Liver (tissue), 9 donors: ENCODE data around the gene FREY1. TPM values are rescaled to one million over a fixed set of nuclear protein-coding genes. Genes with fewer than 3 reads are reported as not detected.

ENCODE experiments used
- DNase-seq: peaks from one replicate; pipeline ENCODE4 v3.0.0-alpha.2; 2017; ENCODE audit warnings: low spot score
- H3K27ac ChIP-seq, 2 donors: one replicate each; pipeline ENCODE4 v1.7.0; 2013; ENCODE audit warnings: inconsistent platforms in 2 of 2, low read length in 2 of 2, control low read depth in 1 of 2, low read depth in 1 of 2, mild to moderate bottlenecking in 1 of 2
- H3K27me3 ChIP-seq, 4 donors: one replicate each; pipeline versions ENCODE4 v1.6.1 to v1.7.0; 2013; ENCODE audit warnings: low read length in 3 of 4, inconsistent platforms in 1 of 4, mild to moderate bottlenecking in 1 of 4, moderate library complexity in 1 of 4; ENCODE audit not compliant: control insufficient read depth in 4 of 4, insufficient read depth in 4 of 4
- H3K36me3 ChIP-seq, 4 donors: one replicate each; pipeline versions ENCODE4 v1.6.1 to v1.7.0; 2013; ENCODE audit warnings: low read length in 3 of 4, mild to moderate bottlenecking in 3 of 4, low read depth in 1 of 4, moderate library complexity in 1 of 4; ENCODE audit not compliant: control insufficient read depth in 4 of 4, insufficient read depth in 3 of 4
- H3K4me1 ChIP-seq, 4 donors: one replicate each; pipeline versions ENCODE4 v1.6.1 to v1.7.0; 2013; ENCODE audit warnings: low read length in 3 of 4, mild to moderate bottlenecking in 3 of 4, moderate library complexity in 1 of 4; ENCODE audit not compliant: control insufficient read depth in 4 of 4, insufficient read depth in 4 of 4
- H3K4me3 ChIP-seq, 3 donors: one replicate each; pipeline versions ENCODE4 v1.6.1 to v1.7.0; 2013; ENCODE audit warnings: low read length in 3 of 3, control low read depth in 1 of 3, low read depth in 1 of 3, mild to moderate bottlenecking in 1 of 3
- H3K9ac ChIP-seq, 2 donors: one replicate each; pipeline ENCODE4 v1.7.0; 2013; ENCODE audit warnings: low read length in 2 of 2, mild to moderate bottlenecking in 2 of 2, moderate library complexity in 2 of 2, control low read depth in 1 of 2, low read depth in 1 of 2
- H3K9me3 ChIP-seq, 4 donors: one replicate each; pipeline versions ENCODE4 v1.6.1 to v1.7.0; 2013; ENCODE audit warnings: low read length in 3 of 4; ENCODE audit not compliant: control insufficient read depth in 4 of 4
- ATF3 ChIP-seq: IDR thresholded peaks from 2 replicates; pipeline ENCODE4 v1.6.1; 2016; ENCODE audit warnings: antibody characterized with exemption
- CTCF ChIP-seq: fragments of 150-350 bp; IDR thresholded peaks from 2 replicates; pipeline ENCODE4 v1.5.1; 2017; ENCODE audit warnings: improper control_type of control experiment, low read depth, low read length; ENCODE audit not compliant: missing input control
- EGR1 ChIP-seq, 2 donors: IDR thresholded peaks; 2 replicates each; pipeline ENCODE4 v1.6.1; 2016 to 2018; ENCODE audit warnings: antibody characterized with exemption in 2 of 2, low read depth in 2 of 2
- FOXA2 ChIP-seq: IDR thresholded peaks from 2 replicates; pipeline ENCODE4 v1.6.1; 2016; ENCODE audit warnings: antibody characterized with exemption
- HNF4A ChIP-seq, 2 donors: conservative IDR thresholded peaks; 2 replicates each; pipeline ENCODE4 v1.6.1; 2016; ENCODE audit warnings: antibody characterized with exemption in 2 of 2, mild to moderate bottlenecking in 2 of 2
- HNF4G ChIP-seq: IDR thresholded peaks from 2 replicates; pipeline ENCODE4 v1.6.1; 2016; ENCODE audit warnings: antibody characterized with exemption
- NR2F2 ChIP-seq: IDR thresholded peaks from 2 replicates; pipeline ENCODE4 v1.6.1; 2016; ENCODE audit warnings: antibody characterized with exemption
- RAD21 ChIP-seq, 2 donors: IDR thresholded peaks; 2 replicates each; pipeline ENCODE4 v1.6.1; 2016; ENCODE audit warnings: antibody characterized with exemption in 2 of 2, mild to moderate bottlenecking in 2 of 2
- REST ChIP-seq: IDR thresholded peaks from 2 replicates; pipeline ENCODE4 v1.6.1; 2016; ENCODE audit warnings: antibody characterized with exemption, mild to moderate bottlenecking
- RXRA ChIP-seq, 2 donors: IDR thresholded peaks; 2 replicates each; pipeline ENCODE4 v1.6.1; 2017 to 2018; ENCODE audit warnings: antibody characterized with exemption in 2 of 2, mild to moderate bottlenecking in 1 of 2
- SP1 ChIP-seq: IDR thresholded peaks from 2 replicates; pipeline ENCODE4 v1.6.1; 2018; ENCODE audit warnings: antibody characterized with exemption, mild to moderate bottlenecking
- YY1 ChIP-seq: IDR thresholded peaks from 2 replicates; pipeline ENCODE4 v1.6.1; 2016; ENCODE audit warnings: antibody characterized with exemption, mild to moderate bottlenecking
- ZBTB33 ChIP-seq: IDR thresholded peaks from 2 replicates; pipeline ENCODE4 v1.6.1; 2016; ENCODE audit warnings: antibody characterized with exemption
- WGBS: extraction: QIAGEN DNeasy Blood & Tissue Kit; methylation state at CpG from one replicate; pipeline ENCODE4 v1.1.7; 2013; 5-methylcytosine and 5-hydroxymethylcytosine counted together
- polyA plus RNA-seq, 2 donors: library from polyadenylated mRNA; stranded (reverse) in 1 of 2; unstranded in 1 of 2; fragments of 200-250 nt in 1 of 2; fragments of >200 nt in 1 of 2; fragmentation: Nextera tagmentation in 1 of 2; extraction: Ambion mirVana in 1 of 2; gene quantifications; one replicate each; pipeline versions ENCODE4 v1.2.1 to v1.2.3, GENCODE V29; 2013 to 2015
- total RNA-seq, 2 donors: library from RNA; depleted of rRNA; stranded (reverse); fragments of >200 nt; gene quantifications; one replicate each; pipeline ENCODE4 v1.2.3, GENCODE V29; 2014
- donor health status: healthy.
- donor health status: healthy.
- donor health status: healthy.
- donor health status: healthy.
- donor health status: healthy.

The FREY1 gene
- total and polyA plus RNA-seq, 4 donors = 0.18 to 2.1 (median 0.75) TPM; not detected in 1

- H3K27ac ChIP-seq = no peak overlapping the region
- H3K36me3 ChIP-seq = no peaks in the 10 kb centered on the region
- no peaks in the 10 kb centered on the region for H3K9me3 ChIP-seq
- no peak overlapping the region for H3K4me3 ChIP-seq
- 93% methylated on average over 8 of the region's 8 CpGs for WGBS
- no peak for TF ChIP-seq SP1
- TF ChIP-seq RXRA (IDR thresholded peaks at IDR 0.05) = no peak
- no peak for TF ChIP-seq HNF4A (conservative IDR thresholded peaks at IDR 0.05)
- TF ChIP-seq HNF4G = no peak
- DNase-seq = no peak
- H3K9ac ChIP-seq = no peak overlapping the region
- H3K27me3 ChIP-seq = no peaks in the 10 kb centered on the region
- H3K4me1 ChIP-seq = peaks cover 6 to 29% (median 18%) of the 10 kb centered on the region in 4 donors
Measured at GRCh38 chr11:45889555-45889954, 17.5 kb downstream of the FREY1 start.

GRCh38 chr11:45887587-45887986 is 19.5 kb downstream of the FREY1 start:
- Histone ChIP-seq H3K27me3 (no peaks in the 10 kb centered on the region), H3K4me1 (peaks cover 5 to 21% (median 11%) of the 10 kb centered on the region in 4 donors), H3K9ac (no peak overlapping the region), H3K4me3 (no peak overlapping the region), H3K36me3 (peaks cover 0 to 5% (median 2%) of the 10 kb centered on the region in 4 donors), H3K27ac (no peak overlapping the region), H3K9me3 (no peaks in the 10 kb centered on the region)
- no peak for TF ChIP-seq RXRA (IDR thresholded peaks at IDR 0.05)
- no peak for TF ChIP-seq REST
- TF ChIP-seq ZBTB33 = no peak
- no peak for TF ChIP-seq NR2F2
- TF ChIP-seq YY1 = no peak
- no peak for TF ChIP-seq HNF4A (conservative IDR thresholded peaks at IDR 0.05)
- no peak for TF ChIP-seq ATF3
- TF ChIP-seq CTCF = no peak
- no peak for TF ChIP-seq RAD21 (IDR thresholded peaks at IDR 0.05)
- no peak for TF ChIP-seq FOXA2
- TF ChIP-seq EGR1 (IDR thresholded peaks at IDR 0.05; ENCODE audit: low read depth in 2 of 2) = no peak
- DNase-seq = no peak
- 96% methylated on average over 10 of the region's 10 CpGs for WGBS
